WERI-Rb-1 (cell line): ENCODE results near the gene RIPOR3.

ENCODE experiments used
- DNase-seq: peaks from one replicate; pipeline ENCODE4 v3.0.0-alpha.2; 2020
- H3K27ac ChIP-seq: fragments of 250-450 bp; sonication (Bioruptor Pico); 2 replicates; pipeline ENCODE4 v1.5.1; 2020; ENCODE audit warnings: mild to moderate bottlenecking, moderate library complexity
- H3K27me3 ChIP-seq: fragments of 250-450 bp; sonication (Bioruptor Pico); 2 replicates; pipeline ENCODE4 v1.5.1; 2021; ENCODE audit warnings: mild to moderate bottlenecking, low read depth, moderate library complexity; ENCODE audit not compliant: insufficient read depth, severe bottlenecking
- H3K36me3 ChIP-seq: fragments of 250-450 bp; sonication (Bioruptor Pico); 2 replicates; pipeline ENCODE4 v1.5.1; 2020; ENCODE audit warnings: mild to moderate bottlenecking, moderate library complexity
- H3K4me3 ChIP-seq: 2 replicates; pipeline ENCODE4 v1.5.1; 2011; ENCODE audit warnings: low read depth, mild to moderate bottlenecking, control low read depth, low read length
- H3K9me3 ChIP-seq: fragments of 250-450 bp; sonication (Bioruptor Pico); 2 replicates; pipeline ENCODE4 v1.5.1; 2021; ENCODE audit warnings: mild to moderate bottlenecking, moderate library complexity; ENCODE audit not compliant: severe bottlenecking
- CTCF ChIP-seq: IDR thresholded peaks from 2 replicates; pipeline ENCODE4 v1.5.1; 2011; ENCODE audit warnings: low read depth, mild to moderate bottlenecking, control low read depth, inconsistent platforms, low read length

The RIPOR3 gene

GRCh38 chr20:50595988-50596693 lies 95.2 kb downstream of the RIPOR3 start:
- H3K4me3 ChIP-seq = no peak overlapping the region
- no peaks in the 10 kb centered on the region for H3K9me3 ChIP-seq
- no peaks in the 10 kb centered on the region for H3K36me3 ChIP-seq
- H3K27me3 ChIP-seq = no peaks in the 10 kb centered on the region
- no peak for TF ChIP-seq CTCF
- DNase-seq = no peak
- H3K27ac ChIP-seq = no peak overlapping the region

GRCh38 chr20:50595433-50595895 lies 95.9 kb downstream of the RIPOR3 start:
- no peak for DNase-seq
- Histone ChIP-seq H3K9me3 (no peaks in the 10 kb centered on the region), H3K27me3 (no peaks in the 10 kb centered on the region), H3K27ac (no peak overlapping the region), H3K36me3 (no peaks in the 10 kb centered on the region), H3K4me3 (no peak overlapping the region)
- no peak for TF ChIP-seq CTCF

GRCh38 chr20:50594591-50595432 lies 96.5 kb downstream of the RIPOR3 start:
- H3K36me3 ChIP-seq = no peaks in the 10 kb centered on the region
- no peak overlapping the region for H3K27ac ChIP-seq
- no peaks in the 10 kb centered on the region for H3K27me3 ChIP-seq
- TF ChIP-seq CTCF = no peak
- no peaks in the 10 kb centered on the region for H3K9me3 ChIP-seq
- no peak overlapping the region for H3K4me3 ChIP-seq
- DNase-seq = peak; percentile 36

- Histone ChIP-seq H3K27ac (no peak overlapping the region), H3K36me3 (no peaks in the 10 kb centered on the region), H3K27me3 (no peaks in the 10 kb centered on the region), H3K9me3 (no peaks in the 10 kb centered on the region), H3K4me3 (no peak overlapping the region)
- TF ChIP-seq CTCF = no peak
- DNase-seq = no peak
These were observed 97.1 kb downstream of the RIPOR3 start for GRCh38 chr20:50594231-50594590.

GRCh38 chr20:50593005-50593335 lies 98.4 kb downstream of the RIPOR3 start:
- H3K4me3 ChIP-seq = no peak overlapping the region
- H3K27ac ChIP-seq = no peak overlapping the region
- TF ChIP-seq CTCF = no peak
- no peak for DNase-seq
- no peaks in the 10 kb centered on the region for H3K36me3 ChIP-seq
- no peaks in the 10 kb centered on the region for H3K9me3 ChIP-seq
- no peaks in the 10 kb centered on the region for H3K27me3 ChIP-seq
